ENCODE results near the gene ABCA7.

GRCh38 chr19:1041272-1041834, 1.4 kb downstream of the ABCA7 start:
- TF ChIP-seq CTCF (IDR thresholded peaks at IDR 0.05) (no peak), EP300 (IDR thresholded peaks at IDR 0.05) (no peak), POLR2AphosphoS5 (IDR thresholded peaks at IDR 0.05) (no peak), POLR2A (IDR thresholded peaks at IDR 0.05) (no peak)

Data from sigmoid colon (tissue), 4 donors.